ENCODE data around the gene APLP1.

- TF ChIP-seq, protein P1, sequence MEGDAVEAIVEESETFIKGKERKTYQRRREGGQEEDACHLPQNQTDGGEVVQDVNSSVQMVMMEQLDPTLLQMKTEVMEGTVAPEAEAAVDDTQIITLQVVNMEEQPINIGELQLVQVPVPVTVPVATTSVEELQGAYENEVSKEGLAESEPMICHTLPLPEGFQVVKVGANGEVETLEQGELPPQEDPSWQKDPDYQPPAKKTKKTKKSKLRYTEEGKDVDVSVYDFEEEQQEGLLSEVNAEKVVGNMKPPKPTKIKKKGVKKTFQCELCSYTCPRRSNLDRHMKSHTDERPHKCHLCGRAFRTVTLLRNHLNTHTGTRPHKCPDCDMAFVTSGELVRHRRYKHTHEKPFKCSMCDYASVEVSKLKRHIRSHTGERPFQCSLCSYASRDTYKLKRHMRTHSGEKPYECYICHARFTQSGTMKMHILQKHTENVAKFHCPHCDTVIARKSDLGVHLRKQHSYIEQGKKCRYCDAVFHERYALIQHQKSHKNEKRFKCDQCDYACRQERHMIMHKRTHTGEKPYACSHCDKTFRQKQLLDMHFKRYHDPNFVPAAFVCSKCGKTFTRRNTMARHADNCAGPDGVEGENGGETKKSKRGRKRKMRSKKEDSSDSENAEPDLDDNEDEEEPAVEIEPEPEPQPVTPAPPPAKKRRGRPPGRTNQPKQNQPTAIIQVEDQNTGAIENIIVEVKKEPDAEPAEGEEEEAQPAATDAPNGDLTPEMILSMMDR (IDR thresholded peaks at IDR 0.05): no peak
- TF ChIP-seq POLR2A (IDR thresholded peaks at IDR 0.05; ENCODE audit: low read depth): no peak
These were observed 17.5 kb downstream of the APLP1 start for GRCh38 chr19:35885904-35886303.
